ELR (cell line): ENCODE results near the gene MED17.
"Not testable (repeated sequence)": the region's sequence is repeated elsewhere in the genome, so short reads cannot be mapped to it uniquely, and the experiment has no call there.

Experiments
- DNase-seq: peaks from one replicate; pipeline ENCODE4 v3.0.0-alpha.2; 2015; ENCODE audit warnings: low read depth

MED17 gene

DNA sequence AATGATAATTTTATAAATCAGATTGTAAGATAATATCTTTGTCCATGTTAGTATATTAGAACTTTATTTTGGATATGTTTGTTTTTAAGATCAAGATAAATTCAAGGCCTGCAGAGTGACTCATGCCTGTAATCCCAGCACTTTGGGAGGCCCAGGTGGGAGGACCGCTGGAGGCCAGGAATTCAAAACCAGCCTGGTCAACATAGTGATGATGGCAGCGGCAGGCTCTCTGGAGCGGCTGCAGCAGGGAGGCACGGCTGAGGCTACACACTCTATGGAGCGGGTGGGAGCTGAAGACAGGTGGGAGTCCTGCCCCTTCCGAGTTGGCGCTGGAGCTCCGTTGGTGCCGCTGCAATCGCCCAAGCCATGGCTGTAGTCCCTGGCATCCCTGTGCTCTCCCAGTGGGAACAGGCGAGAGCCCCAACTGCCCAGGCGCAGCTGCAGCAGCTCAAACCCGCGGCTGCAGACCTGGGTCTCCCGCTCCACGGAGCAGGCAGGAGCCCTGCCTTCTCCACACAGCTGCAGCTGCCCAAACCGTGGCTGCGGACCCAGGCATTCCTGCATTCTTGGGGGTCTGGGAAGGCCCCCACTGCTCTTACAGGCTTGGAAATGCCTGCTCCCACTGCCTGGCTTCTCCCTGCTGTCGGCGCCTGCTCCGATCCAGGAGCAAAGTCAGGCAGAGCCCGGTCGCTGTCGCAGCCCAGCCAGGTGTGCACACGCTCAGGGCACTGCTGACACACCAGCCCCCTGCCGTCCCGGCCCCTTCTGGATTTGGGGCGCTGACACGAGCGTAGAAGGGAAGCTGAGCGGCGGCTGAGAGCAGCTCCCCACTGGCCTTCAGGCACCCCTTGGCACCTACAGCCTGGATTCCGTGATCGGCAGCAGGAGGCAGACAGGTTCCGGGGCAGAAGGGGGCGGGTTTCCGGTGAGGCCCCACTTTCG is 25.9 kb upstream of the MED17 start:
- no peak for DNase-seq

DNA sequence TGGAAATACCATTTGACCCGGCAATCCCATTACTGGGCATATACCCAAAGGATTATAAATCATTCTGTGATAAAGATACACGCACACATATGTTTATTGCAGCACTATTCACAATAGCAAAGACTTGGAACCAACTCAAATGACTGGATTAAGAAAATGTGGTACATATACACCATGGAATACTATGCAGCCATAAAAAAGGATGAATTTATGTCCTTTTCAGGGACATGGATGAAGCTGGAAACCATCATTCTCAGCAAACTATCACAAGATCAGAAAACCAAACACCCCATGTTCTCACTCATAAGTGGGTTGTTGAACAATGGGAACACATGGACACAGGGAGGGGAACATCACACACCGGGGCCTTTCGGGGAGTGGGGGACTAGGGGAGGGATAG is 25.0 kb upstream of the MED17 start:
- not testable (repeated sequence) for DNase-seq

DNA sequence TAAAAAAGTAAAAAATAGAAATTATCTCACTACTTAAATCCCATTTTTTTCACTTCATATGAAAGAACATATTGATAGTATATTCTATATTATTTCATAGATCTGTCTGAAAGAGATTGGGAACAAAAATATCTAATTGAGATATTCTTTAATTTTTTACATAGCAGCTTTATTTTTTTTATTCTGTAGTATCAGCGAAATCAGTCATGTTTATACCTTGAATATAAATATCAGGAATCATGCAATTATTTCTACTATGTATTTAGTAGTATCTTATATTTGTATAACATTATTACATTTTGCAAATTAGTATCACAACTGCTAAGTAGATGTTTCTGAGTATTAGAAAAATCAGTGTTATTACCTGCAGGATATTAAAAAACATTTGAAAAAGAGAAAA is 22.2 kb upstream of the MED17 start:
- no peak for DNase-seq

- no peak for DNase-seq
These were observed 18.5 kb upstream of the MED17 start for GRCh38 chr11:93765551-93765950.

- no peak for DNase-seq
These were observed 17.6 kb upstream of the MED17 start for GRCh38 chr11:93766504-93766903.

DNA sequence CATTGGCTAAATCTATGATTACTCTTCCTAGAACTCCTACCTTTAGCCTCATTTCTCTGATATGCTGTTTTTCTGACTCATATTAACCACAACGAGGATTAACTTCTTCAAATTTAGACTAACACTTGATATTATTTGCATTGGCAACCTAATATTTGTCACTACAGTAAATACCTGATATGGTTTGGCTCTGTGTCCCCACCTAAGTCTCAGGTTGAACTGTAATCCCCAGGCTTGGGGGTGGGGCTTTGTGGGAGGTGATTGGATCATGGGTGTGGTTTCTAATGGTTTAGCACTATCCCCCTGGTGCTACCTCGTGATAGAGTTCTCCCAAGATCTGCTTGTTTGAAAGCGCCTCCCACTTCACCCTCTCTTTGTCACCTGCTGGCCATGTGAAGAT is 17.1 kb upstream of the MED17 start:
- no peak for DNase-seq

DNA sequence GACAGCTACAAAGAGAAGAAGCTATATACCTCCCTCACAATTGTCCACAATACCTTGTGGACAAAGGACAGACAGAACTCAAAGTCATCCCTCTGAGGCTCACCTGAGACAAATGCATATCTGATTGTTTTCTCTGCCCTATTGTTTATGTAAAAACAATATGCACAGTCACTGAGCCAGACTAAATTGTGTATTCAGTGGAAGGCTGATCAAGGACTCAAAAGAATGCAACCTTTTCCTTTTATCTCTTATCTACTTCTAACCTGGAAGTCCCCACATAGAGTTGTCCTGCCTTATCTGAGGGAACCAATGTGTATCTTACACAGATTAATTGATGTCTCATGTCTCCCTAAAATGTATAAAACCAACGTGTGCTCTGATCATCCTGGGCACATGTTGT is 13.9 kb upstream of the MED17 start:
- DNase-seq, result no peak

- no peak for DNase-seq
These were observed 12.0 kb upstream of the MED17 start for GRCh38 chr11:93772123-93772522.

- no peak for DNase-seq
These were observed 11.0 kb upstream of the MED17 start for GRCh38 chr11:93773045-93773477.

DNA sequence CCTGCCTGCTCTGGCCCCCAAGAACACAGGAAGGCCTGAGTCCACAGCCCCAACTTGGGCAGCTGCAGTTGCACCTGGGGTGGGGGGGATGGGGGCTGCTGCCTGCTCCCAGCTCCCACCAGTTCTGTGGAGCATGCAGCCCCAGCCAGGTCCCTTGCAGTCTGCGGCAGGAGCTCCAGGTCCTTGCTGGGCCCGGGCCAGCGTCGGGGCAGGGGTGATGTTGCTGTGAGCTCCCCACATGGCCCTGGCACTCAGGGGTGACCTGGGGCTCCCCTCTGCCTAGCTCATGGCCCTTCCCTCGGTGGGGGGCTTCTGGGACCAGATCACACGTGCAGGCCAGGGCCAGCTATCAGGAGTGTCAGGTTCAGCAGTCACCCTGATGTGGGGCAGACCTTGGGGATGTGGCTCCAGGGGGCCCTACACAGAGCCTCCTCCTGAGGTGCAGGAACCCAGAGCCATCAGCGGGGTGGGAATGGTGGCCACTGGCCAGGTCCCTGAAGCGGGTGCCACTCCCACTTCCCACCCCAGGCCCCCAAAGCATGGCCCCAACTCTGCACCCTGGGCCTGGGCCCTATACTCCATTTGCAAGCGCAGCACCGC is 10.4 kb upstream of the MED17 start:
- DNase-seq, result no peak

DNA sequence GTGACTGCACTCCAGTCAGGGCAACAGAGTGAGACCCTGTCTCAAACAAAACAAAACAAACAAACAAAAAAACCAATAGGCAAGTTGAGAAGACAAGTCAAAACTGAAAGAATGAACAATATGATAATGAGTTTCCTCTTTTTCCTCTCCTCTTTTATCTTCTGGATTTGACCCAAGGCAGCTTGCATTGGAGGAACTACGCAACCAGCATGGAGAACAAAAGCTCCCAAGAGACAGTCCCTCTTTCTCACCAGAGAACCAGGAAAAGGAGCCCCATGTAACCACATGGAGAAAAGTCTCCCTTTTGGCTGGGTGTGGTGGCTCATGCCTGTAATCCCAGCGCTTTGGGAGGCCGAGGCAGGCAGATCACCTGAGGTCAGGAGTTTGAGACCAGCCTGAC is 9.5 kb upstream of the MED17 start:
- not testable (repeated sequence) for DNase-seq

DNA sequence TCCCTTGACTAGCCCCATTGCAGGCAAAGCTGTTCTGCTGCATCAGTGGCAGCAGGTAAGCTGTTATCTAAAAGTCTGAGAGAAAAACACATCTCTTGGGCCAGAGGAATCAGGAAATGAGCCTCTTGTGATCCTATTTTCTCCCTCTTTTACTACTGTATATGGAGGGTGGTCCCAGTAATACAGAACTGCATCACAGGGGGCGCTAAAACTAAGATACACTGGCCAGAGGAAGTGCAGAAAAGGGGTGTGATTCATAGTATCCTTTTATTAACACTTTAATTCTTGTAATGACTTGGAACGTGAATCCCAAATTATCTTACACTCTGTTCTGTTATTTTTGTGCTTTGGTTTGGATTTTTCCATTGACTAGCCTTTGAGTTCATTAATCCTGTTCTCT is 8.8 kb upstream of the MED17 start:
- DNase-seq, result peak; percentile 45

- DNase-seq, result peak; percentile 2
These were observed 720 bp upstream of the MED17 start for GRCh38 chr11:93783362-93783761.

- DNase-seq, result no peak
These were observed 327 bp upstream of the MED17 start for GRCh38 chr11:93783765-93784144.

GRCh38 chr11:93784935-93785360 is 866 bp downstream of the MED17 start:
- peak; percentile 33 for DNase-seq

- DNase-seq, result no peak
These were observed 7.4 kb downstream of the MED17 start for GRCh38 chr11:93791493-93791892.

DNA sequence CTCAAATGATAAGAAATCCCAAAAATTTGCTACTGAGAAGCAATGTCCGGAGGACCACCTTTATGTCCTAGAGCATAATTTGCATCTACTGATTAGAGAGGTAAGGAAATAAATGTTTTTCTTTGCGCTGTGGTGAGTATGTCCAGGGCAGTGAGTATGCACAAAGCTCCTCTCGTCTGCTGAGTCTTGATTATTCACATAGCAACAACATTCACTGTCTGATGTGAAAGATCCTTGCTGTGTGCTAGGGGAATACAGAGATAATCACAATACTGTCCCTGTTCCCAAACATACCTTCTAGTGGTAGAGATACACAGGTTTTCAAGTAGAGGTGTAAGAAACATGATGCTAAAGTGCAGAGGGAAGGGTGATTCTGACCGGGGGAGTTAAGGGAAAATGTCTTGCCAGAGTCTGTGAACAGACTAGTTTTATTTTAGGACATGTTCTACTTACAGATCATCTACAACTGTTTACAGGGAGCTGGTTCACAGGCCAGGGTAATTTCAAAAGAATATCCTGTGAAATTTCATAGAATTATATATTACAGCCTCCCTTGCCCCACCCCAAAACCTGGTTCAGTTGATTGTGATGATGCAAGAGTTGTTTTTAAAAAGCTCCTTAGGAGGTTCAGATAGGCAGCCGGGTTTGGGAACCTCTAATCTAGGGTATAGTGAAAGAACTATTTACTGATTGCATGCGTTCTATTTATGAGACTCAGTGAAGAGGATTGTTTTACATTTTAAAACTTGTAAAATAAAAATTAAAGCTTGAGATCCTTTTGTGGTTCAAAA is 12.6 kb downstream of the MED17 start:
- DNase-seq, result no peak

- no peak for DNase-seq
These were observed 17.3 kb downstream of the MED17 start for GRCh38 chr11:93801366-93801765.

DNA sequence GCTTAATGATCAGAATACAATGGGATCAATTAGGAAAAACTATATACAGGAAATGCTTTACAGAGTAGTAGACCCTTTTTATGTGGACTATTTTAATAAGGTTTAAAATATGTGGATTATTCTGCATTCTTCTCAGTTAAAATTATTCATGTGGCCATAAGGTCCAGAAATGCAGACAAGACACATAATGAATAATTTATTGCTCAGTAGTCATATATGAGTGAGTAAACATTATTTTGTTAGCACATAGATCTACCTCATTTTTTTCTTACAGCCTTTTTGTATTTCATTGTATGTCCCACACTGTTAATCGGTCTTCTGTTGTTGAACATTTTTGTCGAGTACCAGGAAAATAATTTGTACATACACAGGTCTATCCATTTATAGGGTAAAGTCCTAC is 20.8 kb downstream of the MED17 start:
- DNase-seq, result no peak

- DNase-seq, result no peak
These were observed 23.9 kb downstream of the MED17 start for GRCh38 chr11:93807980-93808379.

DNA sequence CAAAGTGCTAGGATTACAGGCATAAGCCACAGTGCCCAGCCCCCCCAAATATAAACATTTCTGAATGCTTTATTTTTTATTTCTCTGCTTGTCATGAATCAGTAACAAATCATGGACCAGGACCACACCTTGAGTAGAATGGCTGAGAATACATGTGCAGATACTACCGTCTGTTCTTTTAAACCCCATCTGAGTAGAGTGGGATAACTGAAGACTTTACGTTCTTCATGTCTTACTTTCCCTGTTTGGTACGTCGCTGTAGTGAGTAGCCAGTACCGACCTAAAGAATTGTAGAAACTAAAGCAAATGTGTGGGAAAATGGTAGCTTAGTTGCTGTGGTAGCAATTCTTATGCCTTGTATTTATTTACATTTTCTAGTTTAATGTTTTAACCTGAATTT is 29.9 kb downstream of the MED17 start:
- DNase-seq, result no peak

DNA sequence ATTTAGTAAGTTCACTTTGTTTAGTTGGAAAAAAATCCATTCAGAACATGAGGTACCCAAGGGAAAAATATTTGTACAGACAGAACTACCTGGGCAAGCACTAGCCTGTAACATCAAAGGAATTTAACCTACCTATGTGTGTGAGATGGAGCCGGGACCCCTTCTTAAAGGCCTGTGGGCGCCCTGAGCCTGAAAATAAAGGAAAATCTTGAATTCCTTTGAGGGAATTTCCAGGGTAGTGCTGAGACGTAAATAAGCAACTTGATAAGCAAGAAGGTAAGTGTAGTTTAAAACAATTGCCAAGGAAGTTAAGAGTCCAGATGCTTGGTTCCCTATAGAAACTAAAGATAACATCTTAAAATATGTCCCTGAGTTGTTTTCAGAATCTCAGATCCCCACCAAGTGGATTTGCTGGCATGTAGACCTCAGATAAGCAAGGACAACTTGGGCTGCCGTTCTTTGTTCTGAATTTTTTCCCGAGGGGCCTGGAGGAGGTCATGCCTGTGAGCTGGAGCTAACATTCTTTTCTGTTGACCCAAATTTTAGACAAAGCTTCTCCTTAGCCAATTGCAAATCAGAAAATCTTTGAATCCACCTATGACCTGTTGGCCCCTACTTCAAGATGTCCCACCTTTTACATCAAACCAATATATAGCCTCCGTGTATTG is 31.0 kb downstream of the MED17 start:
- no peak for DNase-seq
